Activated CD4-positive, alpha-beta memory T cell treated with anti-CD3 and anti-CD28 coated beads for 36 hours (primary cell): ENCODE measurements around the gene CDKAL1. TPM values are rescaled to one million over a fixed set of nuclear protein-coding genes. Genes with fewer than 3 reads are reported as not detected.

Source experiments
- CTCF ChIA-PET: fragments of 350-600 bp; sonication (Branson Sonifier 250); formaldehyde crosslinking; loops from one replicate; lab custom pipeline; 2021; ENCODE audit warnings: antibody characterized with exemption, inconsistent platforms; lab: Charles Lee
- POLR2A ChIA-PET: fragments of 350-600 bp; sonication (Branson Sonifier 250); formaldehyde crosslinking; loops from one replicate; lab custom pipeline; 2021; ENCODE audit warnings: antibody characterized with exemption; lab: Charles Lee
- DNase-seq: peaks from one replicate; pipeline ENCODE4 v3.0.0-alpha.2; 2020
- H3K27ac Mint-ChIP-seq: one replicate; pipeline ENCODE4 v1.8.0; 2021; ENCODE audit warnings: mixed read lengths
- H3K27me3 Mint-ChIP-seq: one replicate; pipeline ENCODE4 v1.8.0; 2021; ENCODE audit warnings: mixed read lengths
- H3K36me3 Mint-ChIP-seq: one replicate; pipeline ENCODE4 v1.8.0; 2021; ENCODE audit warnings: mixed read lengths
- H3K4me1 Mint-ChIP-seq: one replicate; pipeline ENCODE4 v1.8.0; 2021; ENCODE audit warnings: low read depth, mixed read lengths
- H3K4me3 Mint-ChIP-seq: one replicate; pipeline ENCODE4 v1.8.0; 2021; ENCODE audit warnings: mild to moderate bottlenecking, mixed read lengths
- H3K9me3 Mint-ChIP-seq: one replicate; pipeline ENCODE4 v1.8.0; 2021; ENCODE audit warnings: mixed read lengths
- intact Hi-C: fragments of 100-400 bp; cut with micrococcal nuclease; formaldehyde crosslinking; loops from one replicate; pipeline ENCODE4 v1.15.1; 2023
- total RNA-seq, 2 experiments: library from RNA; stranded (reverse); gene quantifications; one replicate each; pipeline ENCODE4 v1.2.3, GENCODE V29; 2021

Gene CDKAL1
- total RNA-seq, 2 experiments from 2014 or later, result 23.1 to 23.2 TPM

DNA sequence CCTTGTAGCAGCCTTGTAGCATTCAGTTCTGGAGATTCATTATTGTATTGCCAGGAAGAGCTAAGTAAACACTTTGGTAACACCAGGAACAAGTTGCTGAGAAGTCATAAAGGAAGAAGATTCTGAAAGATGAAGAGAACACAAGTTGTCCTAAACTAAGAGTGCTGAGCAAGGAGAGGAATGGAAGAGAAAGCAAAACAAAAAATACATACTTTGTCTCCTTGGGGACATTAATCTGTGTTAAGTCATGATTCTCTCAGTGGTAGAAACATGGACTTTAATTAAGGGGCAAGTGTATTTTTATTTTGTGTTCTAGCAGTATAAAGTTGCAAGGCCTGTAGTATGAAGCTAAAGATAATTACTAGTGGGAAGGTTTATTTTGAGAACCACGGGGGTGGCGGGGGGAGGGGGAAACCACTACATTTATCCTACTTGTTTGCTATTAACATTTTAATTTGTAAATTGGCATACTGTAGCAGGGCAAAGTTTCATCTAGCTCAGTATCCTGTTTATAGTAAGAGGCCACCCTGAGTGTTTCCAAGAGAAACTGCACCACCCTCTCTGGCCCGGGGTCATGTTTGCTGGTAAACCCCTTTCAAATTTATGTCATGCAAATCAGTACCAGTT, 463.0 kb downstream of the CDKAL1 start:
- intact Hi-C loops, result no loop called here
- Mint-ChIP-seq H3K27ac (no peak overlapping the region), H3K36me3 (peaks cover 33% of the 10 kb centered on the region)

DNA sequence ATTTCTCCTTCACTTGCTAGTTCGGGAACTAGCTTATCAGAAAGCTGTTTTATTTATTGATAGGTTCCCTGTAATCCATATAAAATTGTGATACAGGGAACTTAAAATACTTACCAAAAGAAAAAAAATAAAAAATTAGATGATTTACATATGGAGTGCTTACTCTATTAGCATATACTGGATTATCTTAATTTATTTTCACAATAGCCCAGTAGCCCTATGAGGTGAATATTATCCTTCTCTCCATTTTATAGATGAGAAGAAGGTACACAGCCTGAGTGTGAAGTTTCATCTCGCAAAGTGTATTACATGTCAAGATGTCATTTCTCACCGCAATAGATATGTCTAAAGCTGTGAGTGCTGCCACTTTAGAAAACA, 463.5 kb downstream of the CDKAL1 start:
- intact Hi-C loops, result no loop called here
- DNase-seq, result no peak
- no peaks in the 10 kb centered on the region for H3K27me3 Mint-ChIP-seq
- H3K27ac Mint-ChIP-seq, result no peak overlapping the region
- no peaks in the 10 kb centered on the region for H3K4me1 Mint-ChIP-seq
- no peak overlapping the region for H3K4me3 Mint-ChIP-seq
- POLR2A ChIA-PET, result no interaction called here
- peaks cover 36% of the 10 kb centered on the region for H3K36me3 Mint-ChIP-seq
- CTCF ChIA-PET, result interaction anchor here (0.7 kb wide), 1 partner anchor 595 kb away, joined by 4 read pairs; no protein-coding TSS in a partner anchor
- no peaks in the 10 kb centered on the region for H3K9me3 Mint-ChIP-seq

More for the DNA sequence above, 463.0 kb downstream of the CDKAL1 start:
- Mint-ChIP-seq H3K4me1 (no peaks in the 10 kb centered on the region), H3K27me3 (no peaks in the 10 kb centered on the region), H3K9me3 (no peaks in the 10 kb centered on the region), H3K4me3 (no peak overlapping the region)
- CTCF ChIA-PET, result no interaction called here
- POLR2A ChIA-PET, result no interaction called here
- no peak for DNase-seq

DNA sequence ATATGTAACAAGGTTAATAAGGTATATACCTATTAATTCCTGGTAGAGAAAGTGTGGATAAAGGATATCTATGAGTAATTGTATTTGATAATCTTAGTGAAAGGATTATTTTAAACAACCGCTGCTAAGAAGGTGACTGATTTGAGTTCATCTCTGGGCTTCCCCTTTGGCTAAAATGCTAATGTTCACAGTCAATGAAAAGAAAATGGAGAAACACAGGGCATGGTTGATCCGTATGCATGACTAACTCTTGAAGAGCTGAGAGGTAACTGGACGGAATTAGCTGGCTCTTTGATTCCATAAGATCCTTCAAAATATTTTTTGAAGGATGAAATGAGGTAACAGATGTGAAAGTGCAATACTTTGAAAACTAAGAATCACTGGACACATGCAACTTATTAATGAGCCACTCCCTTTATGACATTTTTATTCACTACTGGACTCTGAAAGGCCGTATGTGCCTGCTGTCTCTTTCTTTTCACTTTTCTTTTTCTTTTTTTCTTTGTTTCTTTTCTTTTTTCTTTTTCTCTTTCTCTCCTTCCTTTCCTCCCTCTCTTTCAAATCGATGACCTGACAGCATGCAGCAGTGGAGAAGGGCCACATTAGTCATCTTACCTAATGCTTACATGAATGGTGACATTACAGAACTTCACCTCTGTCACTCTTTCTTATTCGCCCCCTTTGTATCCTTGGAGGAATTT, 464.6 kb downstream of the CDKAL1 start:
- DNase-seq, result no peak
- H3K4me3 Mint-ChIP-seq, result no peak overlapping the region
- H3K27ac Mint-ChIP-seq, result no peak overlapping the region
- peaks cover 40% of the 10 kb centered on the region for H3K36me3 Mint-ChIP-seq
- no peaks in the 10 kb centered on the region for H3K27me3 Mint-ChIP-seq
- CTCF ChIA-PET, result no interaction called here
- H3K4me1 Mint-ChIP-seq, result no peaks in the 10 kb centered on the region
- H3K9me3 Mint-ChIP-seq, result no peaks in the 10 kb centered on the region
- POLR2A ChIA-PET, result no interaction called here
- intact Hi-C loops, result no loop called here

DNA sequence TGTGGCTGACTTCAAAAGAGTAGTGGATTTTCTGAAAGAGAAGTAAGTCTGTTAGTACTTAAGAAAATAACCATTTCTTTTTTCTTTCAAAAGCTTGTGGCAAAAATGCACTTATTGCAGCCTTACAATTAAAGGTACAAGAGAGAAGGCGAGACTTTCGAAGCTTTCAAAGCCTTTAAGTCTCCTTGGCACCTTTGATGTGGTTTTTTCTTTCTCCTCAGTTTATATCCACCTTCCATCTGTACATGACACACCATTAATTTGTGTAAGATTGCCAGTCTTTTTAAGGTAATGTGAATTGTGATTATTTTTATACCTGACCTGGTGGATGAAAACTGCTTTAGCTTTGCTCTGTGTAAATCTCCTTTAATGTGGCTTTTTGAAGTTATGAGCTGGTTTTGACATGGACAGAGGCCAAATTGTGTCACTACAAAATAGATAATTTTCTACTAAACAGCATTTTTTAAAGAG, 466.1 kb downstream of the CDKAL1 start:
- Mint-ChIP-seq H3K36me3 (peaks cover 41% of the 10 kb centered on the region), H3K4me1 (no peaks in the 10 kb centered on the region), H3K9me3 (no peaks in the 10 kb centered on the region), H3K4me3 (no peak overlapping the region), H3K27ac (no peak overlapping the region), H3K27me3 (no peaks in the 10 kb centered on the region)
- intact Hi-C loops, result no loop called here
- CTCF ChIA-PET, result no interaction called here
- no peak for DNase-seq
- POLR2A ChIA-PET, result no interaction called here

DNA sequence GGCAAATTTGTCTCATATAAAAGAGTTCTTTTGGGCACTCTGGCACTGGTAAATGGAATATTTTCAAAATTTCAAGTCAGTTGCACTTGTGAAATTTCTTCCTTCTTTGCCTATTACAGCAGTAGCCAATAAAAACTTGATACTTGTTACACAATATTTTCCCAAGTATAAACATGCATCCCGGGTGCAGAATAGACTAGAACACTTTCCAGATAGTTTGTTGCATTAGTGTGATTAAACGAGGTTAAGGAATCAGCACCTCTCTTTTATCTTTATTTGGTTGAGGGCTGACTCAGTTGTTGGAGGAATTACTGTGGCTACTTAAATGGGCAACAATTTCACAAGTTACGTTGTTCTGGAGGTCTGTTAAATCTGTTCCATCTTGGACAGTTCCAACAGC, 467.5 kb downstream of the CDKAL1 start:
- Mint-ChIP-seq H3K4me1 (no peaks in the 10 kb centered on the region), H3K36me3 (peaks cover 47% of the 10 kb centered on the region), H3K27me3 (no peaks in the 10 kb centered on the region), H3K9me3 (no peaks in the 10 kb centered on the region), H3K27ac (no peak overlapping the region), H3K4me3 (no peak overlapping the region)
- no peak for DNase-seq
- intact Hi-C loops, result no loop called here
- ChIA-PET POLR2A (no interaction called here), CTCF (no interaction called here)

DNA sequence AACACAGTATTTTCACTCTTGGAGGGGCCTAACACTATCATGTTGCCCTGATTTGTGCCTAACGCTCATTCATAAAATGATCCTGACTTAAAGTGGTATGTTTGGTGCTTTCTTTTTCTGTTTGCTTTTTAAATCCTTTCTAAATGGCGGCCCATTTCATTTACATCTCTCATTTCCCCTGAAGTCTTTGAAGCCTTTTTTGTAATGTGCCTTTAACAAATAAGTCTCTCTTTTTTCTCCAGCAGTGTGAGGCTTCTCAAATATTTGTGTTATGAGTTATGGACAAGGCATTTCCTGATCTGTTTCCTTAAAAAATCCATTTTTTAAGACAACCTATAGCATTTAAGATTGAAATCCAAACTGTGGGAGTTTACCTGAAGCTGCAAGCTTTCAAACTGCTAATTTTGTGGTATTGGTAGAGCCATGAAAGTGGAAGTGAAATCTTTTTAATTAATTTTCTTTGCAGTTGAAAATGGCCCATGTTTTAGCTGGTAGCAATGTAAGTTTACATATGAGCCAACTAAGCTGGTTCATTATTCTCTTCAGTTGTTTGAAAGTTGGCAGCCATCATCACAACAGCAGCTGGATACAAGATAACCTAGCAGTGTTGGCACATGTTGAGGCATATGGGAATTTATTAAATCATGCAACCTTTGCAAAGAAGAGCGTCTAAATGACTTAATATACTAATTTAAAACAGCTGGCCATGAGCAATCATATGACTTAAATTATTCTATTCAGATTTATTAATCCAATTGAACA, 469.7 kb downstream of the CDKAL1 start:
- Mint-ChIP-seq H3K9me3 (no peaks in the 10 kb centered on the region), H3K27ac (no peak overlapping the region), H3K4me1 (no peaks in the 10 kb centered on the region), H3K4me3 (no peak overlapping the region), H3K36me3 (peaks cover 49% of the 10 kb centered on the region), H3K27me3 (no peaks in the 10 kb centered on the region)
- ChIA-PET POLR2A (no interaction called here), CTCF (no interaction called here)
- intact Hi-C loops, result no loop called here
- no peak for DNase-seq

DNA sequence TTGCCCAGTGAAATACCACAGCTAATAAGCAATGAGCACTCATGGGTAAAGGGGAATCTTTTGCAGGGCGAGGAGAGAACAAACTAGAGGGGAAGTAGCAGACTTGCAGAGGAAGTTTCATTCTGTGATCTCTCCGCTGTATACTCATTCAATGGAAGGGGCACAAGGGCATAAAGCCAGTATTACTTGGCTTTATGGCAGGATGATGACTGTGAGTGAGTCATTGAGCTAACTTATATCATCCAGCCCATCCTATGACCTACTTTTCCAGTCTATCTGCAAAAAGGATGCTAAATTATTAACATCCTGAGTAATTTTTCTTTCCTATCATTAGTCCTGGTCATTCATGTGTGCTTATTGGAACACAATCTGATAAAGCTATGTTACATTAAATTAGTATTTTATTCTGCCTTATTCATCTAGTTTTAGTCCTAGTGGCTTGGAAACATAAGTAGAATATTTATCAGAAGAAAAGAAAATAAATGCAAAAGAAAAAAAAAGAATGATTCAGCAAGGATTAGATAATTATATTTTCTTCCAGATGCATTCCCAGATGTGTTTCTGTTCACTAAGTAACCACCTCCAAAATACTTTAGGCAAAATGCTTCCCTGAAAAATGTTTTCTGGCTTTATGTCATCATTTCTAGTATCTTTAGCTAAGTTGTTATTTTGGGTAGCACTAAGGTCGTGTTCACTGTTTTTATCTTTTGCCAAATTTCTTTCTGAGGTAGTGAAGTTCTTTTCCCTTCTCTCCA, 471.7 kb downstream of the CDKAL1 start:
- H3K27me3 Mint-ChIP-seq, result no peaks in the 10 kb centered on the region
- POLR2A ChIA-PET, result no interaction called here
- H3K9me3 Mint-ChIP-seq, result peaks cover 6% of the 10 kb centered on the region
- CTCF ChIA-PET, result no interaction called here
- no peaks in the 10 kb centered on the region for H3K4me1 Mint-ChIP-seq
- no peak for DNase-seq
- H3K4me3 Mint-ChIP-seq, result no peak overlapping the region
- intact Hi-C loops, result no loop called here
- H3K36me3 Mint-ChIP-seq, result peaks cover 51% of the 10 kb centered on the region
- H3K27ac Mint-ChIP-seq, result no peak overlapping the region

DNA sequence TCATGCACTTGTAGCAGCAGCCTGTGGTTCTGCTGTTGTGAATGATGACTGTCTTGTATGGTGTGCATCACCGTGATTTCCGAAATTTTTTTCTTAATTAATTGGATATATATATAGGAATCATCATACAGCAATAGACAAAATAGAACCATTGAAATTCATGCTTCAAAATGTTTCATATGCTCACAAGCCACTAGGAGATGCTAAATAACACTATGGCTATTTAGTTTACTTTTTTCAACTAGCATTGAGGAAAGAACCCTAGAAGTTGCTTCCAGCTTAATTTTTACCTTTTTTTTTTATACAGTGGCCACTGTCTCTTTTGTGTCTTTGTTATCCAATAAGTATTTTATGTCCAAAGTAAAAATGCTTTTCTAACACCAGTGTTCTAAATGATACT, 485.4 kb downstream of the CDKAL1 start:
- Mint-ChIP-seq H3K9me3 (peaks cover 7% of the 10 kb centered on the region), H3K27ac (no peak overlapping the region), H3K27me3 (no peaks in the 10 kb centered on the region), H3K4me1 (no peaks in the 10 kb centered on the region), H3K4me3 (no peak overlapping the region), H3K36me3 (peaks cover 19% of the 10 kb centered on the region)
- intact Hi-C loops, result no loop called here
- CTCF ChIA-PET, result interaction anchor here (1.2 kb wide), 1 partner anchor 11 kb away, joined by 3 read pairs; no protein-coding TSS in a partner anchor
- POLR2A ChIA-PET, result no interaction called here
- no peak for DNase-seq

DNA sequence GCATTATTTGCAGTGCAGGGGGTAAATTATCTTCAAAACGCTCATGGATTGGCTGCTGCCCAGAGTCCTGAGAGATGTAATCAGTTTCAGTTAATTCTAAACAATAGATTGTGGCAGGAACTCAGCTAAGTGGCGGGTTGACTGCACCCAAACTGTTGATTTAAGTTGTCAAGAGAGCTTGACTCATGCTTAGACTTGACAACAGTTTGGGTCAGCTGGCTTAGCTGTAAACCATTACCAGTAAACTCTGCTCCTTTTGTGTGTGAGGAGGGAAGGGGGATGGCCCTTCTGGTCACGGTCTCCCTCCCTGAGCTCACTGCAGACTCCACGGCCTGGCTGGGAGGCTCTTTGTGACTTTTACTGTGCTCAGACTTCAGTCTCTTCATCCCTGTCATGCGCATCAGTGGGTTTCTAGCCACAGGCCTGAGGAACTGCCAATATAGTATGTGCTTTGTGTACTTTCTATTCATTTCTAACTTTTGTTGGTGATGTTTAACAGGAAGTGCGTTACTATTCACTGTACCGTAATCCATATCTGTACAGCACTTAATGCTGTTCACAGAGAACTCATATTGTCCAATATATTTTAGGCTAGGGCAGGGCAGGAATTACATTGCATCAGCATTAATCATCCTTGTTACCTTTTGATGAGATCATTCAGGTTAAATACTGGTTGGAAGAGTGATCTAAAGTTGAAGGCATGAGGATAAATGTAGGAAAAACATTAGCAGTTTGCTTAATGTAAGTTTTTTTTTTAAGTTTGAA, 488.3 kb downstream of the CDKAL1 start:
- Mint-ChIP-seq H3K9me3 (peaks cover 14% of the 10 kb centered on the region), H3K27ac (no peak overlapping the region), H3K4me1 (no peaks in the 10 kb centered on the region), H3K4me3 (no peak overlapping the region), H3K36me3 (peaks cover 27% of the 10 kb centered on the region), H3K27me3 (no peaks in the 10 kb centered on the region)
- DNase-seq, result no peak
- ChIA-PET POLR2A (no interaction called here), CTCF (no interaction called here)
- intact Hi-C loops, result no loop called here

DNA sequence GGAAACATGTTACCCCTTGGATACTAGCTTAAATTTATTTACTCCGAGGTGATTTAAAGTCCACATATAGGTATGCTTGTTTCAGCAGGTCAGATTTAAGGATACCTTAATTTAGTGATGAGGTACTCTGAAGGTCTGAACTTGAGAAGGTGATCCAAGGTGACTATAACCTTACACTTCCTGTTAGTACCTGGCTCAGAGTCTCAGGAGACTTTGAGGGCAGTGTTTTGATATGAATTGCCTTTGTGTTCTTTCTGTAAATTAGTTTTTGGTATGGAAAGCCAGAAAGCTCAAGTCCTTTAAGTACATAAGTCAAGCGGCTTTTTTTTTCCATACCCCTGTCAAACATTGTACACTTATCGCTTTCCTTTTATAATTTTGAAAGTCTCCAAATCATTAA, 489.0 kb downstream of the CDKAL1 start:
- H3K4me3 Mint-ChIP-seq, result no peak overlapping the region
- H3K27ac Mint-ChIP-seq, result no peak overlapping the region
- peaks cover 33% of the 10 kb centered on the region for H3K36me3 Mint-ChIP-seq
- intact Hi-C loops, result no loop called here
- no peaks in the 10 kb centered on the region for H3K4me1 Mint-ChIP-seq
- ChIA-PET CTCF (no interaction called here), POLR2A (no interaction called here)
- H3K9me3 Mint-ChIP-seq, result peaks cover 14% of the 10 kb centered on the region
- DNase-seq, result no peak
- no peaks in the 10 kb centered on the region for H3K27me3 Mint-ChIP-seq

DNA sequence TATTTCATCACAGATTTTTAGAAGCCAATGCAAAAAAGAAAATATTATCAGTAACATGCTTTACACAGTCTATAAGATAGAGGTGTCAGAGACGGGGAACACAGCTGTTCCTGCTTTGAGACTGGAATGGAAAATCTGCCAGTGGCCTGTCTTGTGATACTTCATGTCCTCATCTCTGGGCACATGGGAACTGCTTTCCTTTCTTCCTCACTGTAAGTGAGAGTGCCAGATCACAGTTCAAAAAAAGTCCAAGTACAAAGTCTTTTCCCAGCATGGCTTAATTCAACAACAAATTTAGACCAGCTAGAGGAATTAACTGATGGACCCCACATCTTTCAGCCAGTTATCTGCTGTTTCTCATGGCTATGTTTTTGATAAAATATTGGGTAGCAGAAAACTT, 490.4 kb downstream of the CDKAL1 start:
- ChIA-PET CTCF (no interaction called here), POLR2A (no interaction called here)
- Mint-ChIP-seq H3K36me3 (peaks cover 44% of the 10 kb centered on the region), H3K9me3 (peaks cover 14% of the 10 kb centered on the region), H3K4me1 (no peaks in the 10 kb centered on the region), H3K27ac (no peak overlapping the region), H3K4me3 (no peak overlapping the region), H3K27me3 (no peaks in the 10 kb centered on the region)
- no peak for DNase-seq
- intact Hi-C loops, result no loop called here
